Ishikawa (cell line): ENCODE data around the gene POLD2.

ENCODE experiments used
- CEBPB ChIP-seq: IDR thresholded peaks from 2 replicates; pipeline ENCODE4 v1.6.1; 2012
- CREB1 ChIP-seq: IDR thresholded peaks from 2 replicates; pipeline ENCODE4 v1.6.1; 2012; ENCODE audit warnings: low read depth
- EGR1 ChIP-seq: IDR thresholded peaks from 2 replicates; pipeline ENCODE4 v1.6.1; 2012
- EP300 ChIP-seq: IDR thresholded peaks from 2 replicates; pipeline ENCODE4 v1.6.1; 2012; ENCODE audit warnings: borderline replicate concordance
- FOXM1 ChIP-seq: IDR thresholded peaks from 2 replicates; pipeline ENCODE4 v1.6.1; 2012; ENCODE audit warnings: low read depth, borderline replicate concordance
- MAX ChIP-seq: IDR thresholded peaks from 2 replicates; pipeline ENCODE4 v1.6.1; 2012
- NFIC ChIP-seq: IDR thresholded peaks from 2 replicates; pipeline ENCODE4 v1.6.1; 2012
- RAD21 ChIP-seq: IDR thresholded peaks from 2 replicates; pipeline ENCODE4 v1.6.1; 2012; ENCODE audit warnings: low read depth
- REST ChIP-seq: IDR thresholded peaks from 2 replicates; pipeline ENCODE4 v1.6.1; 2012; ENCODE audit warnings: low read depth, mild to moderate bottlenecking
- TAF1 ChIP-seq: IDR thresholded peaks from 2 replicates; pipeline ENCODE4 v1.6.1; 2012; ENCODE audit warnings: low read depth, mild to moderate bottlenecking
- TCF12 ChIP-seq: IDR thresholded peaks from 2 replicates; pipeline ENCODE4 v1.6.1; 2012; ENCODE audit warnings: low read depth
- TEAD4 ChIP-seq: IDR thresholded peaks from 2 replicates; pipeline ENCODE4 v1.6.1; 2012
- USF1 ChIP-seq: IDR thresholded peaks from 2 replicates; pipeline ENCODE4 v1.6.1; 2012
- YY1 ChIP-seq: IDR thresholded peaks from 2 replicates; pipeline ENCODE4 v1.6.1; 2012; ENCODE audit warnings: low read depth
- ZBTB7A ChIP-seq: IDR thresholded peaks from 2 replicates; pipeline ENCODE4 v1.6.1; 2012; ENCODE audit warnings: low read depth

POLD2 gene

GRCh38 chr7:44149571-44150465 is 26.5 kb upstream of the POLD2 start:
- TF ChIP-seq TCF12, result no peak
- no peak for TF ChIP-seq EGR1
- no peak for TF ChIP-seq CREB1
- TF ChIP-seq FOXM1, result no peak
- TF ChIP-seq EP300, result no peak
- no peak for TF ChIP-seq NFIC

- TF ChIP-seq CREB1 (no peak), YY1 (no peak), FOXM1 (no peak), CEBPB (no peak), EP300 (no peak), REST (no peak), MAX (no peak), EGR1 (no peak), USF1 (no peak), TAF1 (no peak), RAD21 (no peak), ZBTB7A (no peak), TEAD4 (no peak), NFIC (no peak), TCF12 (no peak)
Measured at GRCh38 chr7:44148961-44149536, 25.7 kb upstream of the POLD2 start.

GRCh38 chr7:44148166-44148565 is 24.8 kb upstream of the POLD2 start:
- TF ChIP-seq EP300, result no peak
- no peak for TF ChIP-seq ZBTB7A
- no peak for TF ChIP-seq MAX
- TF ChIP-seq REST, result no peak
- no peak for TF ChIP-seq TCF12
- no peak for TF ChIP-seq FOXM1
- TF ChIP-seq YY1, result no peak
- TF ChIP-seq CEBPB, result no peak
- TF ChIP-seq NFIC, result no peak
- TF ChIP-seq USF1, result no peak

- TF ChIP-seq EGR1, result no peak
- TF ChIP-seq CREB1, result no peak
- no peak for TF ChIP-seq TEAD4
- no peak for TF ChIP-seq NFIC
- TF ChIP-seq YY1, result no peak
- TF ChIP-seq RAD21, result no peak
- TF ChIP-seq FOXM1, result no peak
- no peak for TF ChIP-seq TCF12
Measured at GRCh38 chr7:44147026-44147991, 24.0 kb upstream of the POLD2 start.
